OCI-LY7 (cell line): ENCODE data around the gene KCNJ5. TPM values are rescaled to one million over a fixed set of nuclear protein-coding genes. Genes with fewer than 3 reads are reported as not detected.

Experiments
- BruUV-seq: library from RNA; stranded (reverse); fragments of 400-500 nt; replicated peaks from 2 replicates; lab custom pipeline; 2021; lab: Mats Ljungman, UMichigan
- CTCF ChIA-PET: fragments of 300-600 bp; sonication (Branson Sonifier 250); formaldehyde crosslinking; loops from one replicate; lab custom pipeline; 2022; ENCODE audit warnings: antibody characterized with exemption; ENCODE audit not compliant: unreplicated experiment; lab: Charles Lee
- POLR2A ChIA-PET: fragments of 300-600 bp; sonication (Branson Sonifier 250); formaldehyde crosslinking; loops from one replicate; lab custom pipeline; 2022; ENCODE audit warnings: antibody characterized with exemption; lab: Charles Lee
- DNase-seq: peaks from one replicate; pipeline ENCODE4 v3.0.0-alpha.2; 2015; ENCODE audit warnings: low spot score
- H2AFZ ChIP-seq: fragments of 200-600 bp; sonication (generic), shearing (Covaris generic); 2 replicates; pipeline ENCODE4 v1.6.1; 2014; ENCODE audit warnings: mild to moderate bottlenecking, antibody characterized with exemption, low read length, moderate library complexity
- H3K27ac ChIP-seq: fragments of 200-600 bp; sonication (generic); 2 replicates; pipeline ENCODE4 v1.5.1; 2014; ENCODE audit warnings: mixed run types, low read depth, mild to moderate bottlenecking, moderate library complexity, low read length, inconsistent platforms; ENCODE audit not compliant: poor library complexity, severe bottlenecking
- H3K36me3 ChIP-seq: fragments of 200-600 bp; sonication (generic); 2 replicates; pipeline ENCODE4 v1.6.1; 2014; ENCODE audit warnings: mild to moderate bottlenecking, antibody characterized with exemption, low read length, moderate library complexity, mixed read lengths; ENCODE audit not compliant: insufficient read depth
- H3K4me1 ChIP-seq: fragments of 200-600 bp; sonication (generic); 2 replicates; pipeline ENCODE4 v1.5.1; 2014; ENCODE audit warnings: mild to moderate bottlenecking, low read length; ENCODE audit not compliant: insufficient read depth, poor library complexity, severe bottlenecking
- H3K4me2 ChIP-seq: fragments of 200-600 bp; sonication (generic); 2 replicates; pipeline ENCODE4 v1.6.1; 2014; ENCODE audit warnings: mild to moderate bottlenecking, low read length
- H3K4me3 ChIP-seq: fragments of 200-600 bp; sonication (generic); 2 replicates; pipeline ENCODE4 v1.5.1; 2014; ENCODE audit warnings: mild to moderate bottlenecking, low read depth, low read length; ENCODE audit not compliant: poor library complexity, severe bottlenecking
- H3K79me2 ChIP-seq: fragments of 200-600 bp; sonication (generic); 2 replicates; pipeline ENCODE4 v1.6.1; 2016; ENCODE audit warnings: low read depth, mild to moderate bottlenecking, low read length, moderate library complexity, mixed read lengths; ENCODE audit not compliant: insufficient read depth
- H3K9me2 ChIP-seq: fragments of 200-600 bp; sonication (generic); 2 replicates; pipeline ENCODE4 v1.6.1; 2016; ENCODE audit warnings: mild to moderate bottlenecking, low read length, mixed read lengths; ENCODE audit not compliant: insufficient read depth
- H3K9me3 ChIP-seq: fragments of 200-600 bp; sonication (generic); 2 replicates; pipeline ENCODE4 v1.6.1; 2014; ENCODE audit warnings: mild to moderate bottlenecking, mixed run types, low read length, mixed read lengths
- H4K20me1 ChIP-seq: fragments of 200-600 bp; sonication (generic); 2 replicates; pipeline ENCODE4 v1.6.1; 2014; ENCODE audit warnings: mild to moderate bottlenecking, antibody characterized with exemption, low read length, moderate library complexity, mixed read lengths; ENCODE audit not compliant: insufficient read depth
- CTCF ChIP-seq: fragments of 200-600 bp; sonication (generic); conservative IDR thresholded peaks from 2 replicates; pipeline ENCODE4 v1.5.1; 2014; ENCODE audit warnings: mild to moderate bottlenecking, antibody characterized with exemption, low read length, moderate library complexity, mixed read lengths
- EZH2phosphoT487 ChIP-seq: fragments of 200-600 bp; sonication (generic); IDR thresholded peaks from 2 replicates; pipeline ENCODE4 v1.6.1; 2018; ENCODE audit warnings: low read depth, borderline replicate concordance, mild to moderate bottlenecking, mixed run types, antibody characterized with exemption, low read length, moderate library complexity, mixed read lengths
- intact Hi-C: fragments of 100-400 bp; cut with micrococcal nuclease; formaldehyde crosslinking; loops from one replicate; pipeline ENCODE4 v1.10.0; 2022; ENCODE audit not compliant: unreplicated experiment
- total RNA-seq, 2 experiments: library from RNA; depleted of rRNA in 1 of 2; stranded (reverse); fragments of >200 nt in 1 of 2; shearing (Covaris generic) in 1 of 2; gene quantifications; 2 replicates each; pipeline ENCODE4 v1.2.3, GENCODE V29; 2014 to 2022

Gene KCNJ5
- total RNA-seq, 2 experiments from 2014 or later, result not detected

GRCh38 chr11:128876133-128876650 is 15.0 kb upstream of the KCNJ5 start:
- Histone ChIP-seq H3K4me3 (no peak overlapping the region), H3K9me3 (no peaks in the 10 kb centered on the region), H3K9me2 (no peaks in the 10 kb centered on the region), H3K79me2 (no peaks in the 10 kb centered on the region), H2AFZ (no peak overlapping the region), H3K36me3 (no peaks in the 10 kb centered on the region), H3K27ac (no peak overlapping the region), H3K4me2 (no peak overlapping the region), H4K20me1 (no peaks in the 10 kb centered on the region), H3K4me1 (no peaks in the 10 kb centered on the region)
- BruUV-seq, result no TSS peak
- POLR2A ChIA-PET, result no interaction called here
- DNase-seq, result no peak
- intact Hi-C loops, result no loop called here
- no peak for TF ChIP-seq CTCF
- no peak for TF ChIP-seq EZH2phosphoT487
- CTCF ChIA-PET, result no interaction called here

- no peak overlapping the region for H3K27ac ChIP-seq
- no peaks in the 10 kb centered on the region for H3K36me3 ChIP-seq
- no TSS peak for BruUV-seq
- no peak overlapping the region for H3K4me2 ChIP-seq
- no peak overlapping the region for H2AFZ ChIP-seq
- DNase-seq, result no peak
- H3K4me1 ChIP-seq, result no peaks in the 10 kb centered on the region
- H4K20me1 ChIP-seq, result no peaks in the 10 kb centered on the region
- intact Hi-C loops, result no loop called here
- ChIA-PET POLR2A (interaction anchor here (0.7 kb wide), 1 partner anchor 665 kb away, joined by 3 read pairs; no protein-coding TSS in a partner anchor), CTCF (no interaction called here)
- no peaks in the 10 kb centered on the region for H3K79me2 ChIP-seq
- H3K9me3 ChIP-seq, result no peaks in the 10 kb centered on the region
- TF ChIP-seq CTCF, result no peak
- TF ChIP-seq EZH2phosphoT487, result no peak
- no peaks in the 10 kb centered on the region for H3K9me2 ChIP-seq
- no peak overlapping the region for H3K4me3 ChIP-seq
These were observed 13.4 kb upstream of the KCNJ5 start for GRCh38 chr11:128877726-128878125.

GRCh38 chr11:128878455-128878854 is 12.7 kb upstream of the KCNJ5 start:
- intact Hi-C loops, result no loop called here
- no peaks in the 10 kb centered on the region for H3K79me2 ChIP-seq
- H3K9me3 ChIP-seq, result no peaks in the 10 kb centered on the region
- H3K4me2 ChIP-seq, result no peak overlapping the region
- H3K9me2 ChIP-seq, result no peaks in the 10 kb centered on the region
- H2AFZ ChIP-seq, result no peak overlapping the region
- POLR2A ChIA-PET, result no interaction called here
- no peaks in the 10 kb centered on the region for H3K4me1 ChIP-seq
- DNase-seq, result no peak
- CTCF ChIA-PET, result no interaction called here
- BruUV-seq, result no TSS peak
- TF ChIP-seq CTCF (no peak), EZH2phosphoT487 (no peak)
- H3K36me3 ChIP-seq, result no peaks in the 10 kb centered on the region
- H3K4me3 ChIP-seq, result no peak overlapping the region
- no peaks in the 10 kb centered on the region for H4K20me1 ChIP-seq
- H3K27ac ChIP-seq, result no peak overlapping the region
